ENCODE data around the gene C4BPB. TPM values are rescaled to one million over a fixed set of nuclear protein-coding genes. Genes with fewer than 3 reads are reported as not detected.
"Not testable (repeated sequence)": the region's sequence is repeated elsewhere in the genome, so short reads cannot be mapped to it uniquely, and the experiment has no call there.

C4BPB gene
- not detected for total RNA-seq

- peaks cover 5% of the 10 kb centered on the region for H3K4me1 ChIP-seq
- no peaks in the 10 kb centered on the region for H3K36me3 ChIP-seq
- no peak for DNase-seq (ENCODE audit: extremely low spot score in 2 of 2)
- no peaks in the 10 kb centered on the region for H3K27me3 ChIP-seq
- intact Hi-C loops (cut with DNase I) = loop anchor here (10.0 kb wide), 1 partner anchor 306 kb away; no protein-coding TSS in a partner anchor
- TF ChIP-seq POLR2A (IDR thresholded peaks at IDR 0.05) = no peak
- no peak for TF ChIP-seq CTCF (IDR thresholded peaks at IDR 0.05)
- no peak for TF ChIP-seq POLR2AphosphoS5 (IDR thresholded peaks at IDR 0.05; ENCODE audit: insufficient read depth in 1 of 2, low read depth in 1 of 2)
- H3K27ac ChIP-seq = no peak within 1 kb of the TSS
- H3K9me3 ChIP-seq = no peaks in the 10 kb centered on the region
- H3K4me3 ChIP-seq = no peak within 1 kb of the TSS
These were observed at the start of gene C4BPB for GRCh38 chr1:207088701-207089626. Gene C4BPB, plus strand, starts transcription at chr1:207088860. Its CDS starts 672 bp downstream, at chr1:207089532.

GRCh38 chr1:207039380-207040180 is 49.1 kb upstream of the C4BPB start:
- DNase-seq (ENCODE audit: extremely low spot score in 2 of 2) = peak in 1 of 2 donors; percentile 74
- Histone ChIP-seq H3K4me3 (no peak overlapping the region), H3K9me3 (no peaks in the 10 kb centered on the region), H3K27ac (no peak overlapping the region), H3K27me3 (no peaks in the 10 kb centered on the region), H3K36me3 (no peaks in the 10 kb centered on the region), H3K4me1 (peaks cover 6% of the 10 kb centered on the region)
- TF ChIP-seq CTCF (IDR thresholded peaks at IDR 0.05) (no peak), POLR2A (IDR thresholded peaks at IDR 0.05) (no peak), POLR2AphosphoS5 (IDR thresholded peaks at IDR 0.05; ENCODE audit: insufficient read depth in 1 of 2, low read depth in 1 of 2) (no peak)
- intact Hi-C loops (cut with DNase I) = no loop called here

- no peak for TF ChIP-seq CTCF (IDR thresholded peaks at IDR 0.05)
- no peak for TF ChIP-seq POLR2A (IDR thresholded peaks at IDR 0.05)
- no peak for TF ChIP-seq POLR2AphosphoS5 (IDR thresholded peaks at IDR 0.05; ENCODE audit: insufficient read depth in 1 of 2, low read depth in 1 of 2)
- Histone ChIP-seq H3K4me3 (no peak overlapping the region), H3K27ac (no peak overlapping the region), H3K27me3 (no peaks in the 10 kb centered on the region), H3K4me1 (peaks cover 7% of the 10 kb centered on the region), H3K9me3 (no peaks in the 10 kb centered on the region), H3K36me3 (no peaks in the 10 kb centered on the region)
- intact Hi-C loops (cut with DNase I) = no loop called here
- DNase-seq (ENCODE audit: extremely low spot score in 2 of 2) = no peak
These were observed 48.5 kb upstream of the C4BPB start for GRCh38 chr1:207040181-207040533.

- H3K27ac ChIP-seq; intact Hi-C loops (cut with DNase I); H3K27me3 ChIP-seq; DNase-seq (ENCODE audit: extremely low spot score in 2 of 2); H3K9me3 ChIP-seq; H3K4me3 ChIP-seq; H3K36me3 ChIP-seq: not testable (repeated sequence)
- peaks cover 19% of the 10 kb centered on the region for H3K4me1 ChIP-seq
These were observed 47.3 kb upstream of the C4BPB start for GRCh38 chr1:207041397-207041796.

- no peaks in the 10 kb centered on the region for H3K9me3 ChIP-seq
- no peak overlapping the region for H3K27ac ChIP-seq
- no peak for TF ChIP-seq POLR2A (IDR thresholded peaks at IDR 0.05)
- no peak for TF ChIP-seq POLR2AphosphoS5 (IDR thresholded peaks at IDR 0.05; ENCODE audit: insufficient read depth in 1 of 2, low read depth in 1 of 2)
- no peak for TF ChIP-seq CTCF (IDR thresholded peaks at IDR 0.05)
- peaks cover 0 to 12% of the 10 kb centered on the region in 2 donors for H3K36me3 ChIP-seq
- H3K4me3 ChIP-seq = no peak overlapping the region
- no peak for DNase-seq (ENCODE audit: extremely low spot score in 2 of 2)
- intact Hi-C loops (cut with DNase I) = no loop called here
- no peaks in the 10 kb centered on the region for H3K27me3 ChIP-seq
- peaks cover 43% of the 10 kb centered on the region for H3K4me1 ChIP-seq
These were observed 43.2 kb upstream of the C4BPB start for GRCh38 chr1:207045453-207045852.
